SW 1271 (cell line): Measurements from ENCODE around the gene PASD1.
"Not testable (repeated sequence)": the region's sequence is repeated elsewhere in the genome, so short reads cannot be mapped to it uniquely, and the experiment has no call there.

Experiments used
- DNase-seq, 2 experiments: peaks; one replicate each; lab custom pipeline; 2025; lab: John Stamatoyannopoulos, UW

The PASD1 gene

GRCh38 chrX:151563449-151563848 is at the start of gene PASD1:
Gene PASD1 (plus strand): TSS chrX:151563675. CDS start chrX:151601554, 37,879 bp downstream.
- no peak for DNase-seq

GRCh38 chrX:151515237-151515636 is 48.2 kb upstream of the PASD1 start:
- no peak for DNase-seq

GRCh38 chrX:151516538-151517187 is 46.8 kb upstream of the PASD1 start:
- no peak for DNase-seq

- no peak for DNase-seq
Observed at GRCh38 chrX:151517421-151517820, 46.1 kb upstream of the PASD1 start.

- no peak for DNase-seq
Observed at GRCh38 chrX:151523351-151523750, 40.1 kb upstream of the PASD1 start.

GRCh38 chrX:151536571-151536970 is 26.9 kb upstream of the PASD1 start:
- no peak for DNase-seq

- no peak for DNase-seq
Observed at GRCh38 chrX:151537572-151537971, 25.9 kb upstream of the PASD1 start.

- no peak for DNase-seq
Observed at GRCh38 chrX:151538190-151539122, 25.0 kb upstream of the PASD1 start.

GRCh38 chrX:151543706-151544105 is 19.8 kb upstream of the PASD1 start:
- DNase-seq, result no peak

GRCh38 chrX:151546226-151546625 is 17.2 kb upstream of the PASD1 start:
- DNase-seq, result not testable (repeated sequence)

GRCh38 chrX:151551176-151551575 is 12.3 kb upstream of the PASD1 start:
- not testable (repeated sequence) for DNase-seq

GRCh38 chrX:151552743-151553142 is 10.7 kb upstream of the PASD1 start:
- DNase-seq, result no peak

GRCh38 chrX:151555301-151555700 is 8.2 kb upstream of the PASD1 start:
- DNase-seq, result not testable (repeated sequence)

- not testable (repeated sequence) for DNase-seq
Observed at GRCh38 chrX:151562485-151562884, 990 bp upstream of the PASD1 start.

GRCh38 chrX:151563003-151563402 is 472 bp upstream of the PASD1 start:
- DNase-seq, result not testable (repeated sequence)

GRCh38 chrX:151564035-151564434 is 560 bp downstream of the PASD1 start:
- DNase-seq, result no peak

- not testable (repeated sequence) for DNase-seq
Observed at GRCh38 chrX:151566872-151567271, 3.4 kb downstream of the PASD1 start.

GRCh38 chrX:151570561-151570960 is 7.1 kb downstream of the PASD1 start:
- DNase-seq, result no peak

GRCh38 chrX:151593384-151593783 is 29.9 kb downstream of the PASD1 start:
- DNase-seq, result not testable (repeated sequence)

GRCh38 chrX:151596282-151596681 is 32.8 kb downstream of the PASD1 start:
- DNase-seq, result no peak

GRCh38 chrX:151604931-151605330 is 41.5 kb downstream of the PASD1 start:
- DNase-seq, result no peak

- DNase-seq, result no peak
Observed at GRCh38 chrX:151609222-151609621, 45.7 kb downstream of the PASD1 start.

- DNase-seq, result no peak
Observed at GRCh38 chrX:151621422-151621821, 57.9 kb downstream of the PASD1 start.
